ENCODE results near the gene NEIL3. TPM values are rescaled to one million over a fixed set of nuclear protein-coding genes. Genes with fewer than 3 reads are reported as not detected.

Gene NEIL3
- total RNA-seq, 1 donor from 2014 or later = 10.1 TPM

GRCh38 chr4:177323416-177323815 is 13.7 kb downstream of the NEIL3 start:
- Mint-ChIP-seq H3K4me3 (no peak overlapping the region), H3K36me3 (peaks cover 35% of the 10 kb centered on the region), H3K27ac (no peak overlapping the region), H3K9me3 (peaks cover 4% of the 10 kb centered on the region), H3K27me3 (no peaks in the 10 kb centered on the region), H3K4me1 (ENCODE audit: unreplicated experiment) (peaks cover 5% of the 10 kb centered on the region)
- no peak for TF ChIP-seq CTCF (conservative IDR thresholded peaks at IDR 0.05)
- no peak for DNase-seq (ENCODE audit: extremely low spot score, unreplicated experiment)

GRCh38 chr4:177332119-177332518 is 22.4 kb downstream of the NEIL3 start:
- Mint-ChIP-seq H3K4me3 (no peak overlapping the region), H3K27me3 (no peaks in the 10 kb centered on the region), H3K27ac (no peak overlapping the region), H3K36me3 (peaks cover 36% of the 10 kb centered on the region), H3K9me3 (peaks cover 4% of the 10 kb centered on the region), H3K4me1 (ENCODE audit: unreplicated experiment) (no peaks in the 10 kb centered on the region)
- no peak for DNase-seq (ENCODE audit: extremely low spot score, unreplicated experiment)
- TF ChIP-seq CTCF (conservative IDR thresholded peaks at IDR 0.05) = no peak

- peak; percentile 76 for TF ChIP-seq CTCF (conservative IDR thresholded peaks at IDR 0.05)
- no peak for DNase-seq (ENCODE audit: extremely low spot score, unreplicated experiment)
Measured at GRCh38 chr4:177339477-177340374, 30.1 kb downstream of the NEIL3 start.

GRCh38 chr4:177348348-177348747 is 38.7 kb downstream of the NEIL3 start:
- no peaks in the 10 kb centered on the region for H3K9me3 Mint-ChIP-seq
- H3K4me1 Mint-ChIP-seq (ENCODE audit: unreplicated experiment) = no peaks in the 10 kb centered on the region
- H3K4me3 Mint-ChIP-seq = no peak overlapping the region
- no peak for DNase-seq (ENCODE audit: extremely low spot score, unreplicated experiment)
- TF ChIP-seq CTCF (conservative IDR thresholded peaks at IDR 0.05) = no peak
- H3K27me3 Mint-ChIP-seq = peaks cover 2% of the 10 kb centered on the region
- H3K36me3 Mint-ChIP-seq = peaks cover 28% of the 10 kb centered on the region
- H3K27ac Mint-ChIP-seq = no peak overlapping the region

More at GRCh38 chr4:177339477-177340374, 30.1 kb downstream of the NEIL3 start:
- Mint-ChIP-seq H3K27me3 (no peaks in the 10 kb centered on the region), H3K27ac (no peak overlapping the region), H3K9me3 (no peaks in the 10 kb centered on the region), H3K4me1 (ENCODE audit: unreplicated experiment) (no peaks in the 10 kb centered on the region), H3K4me3 (no peak overlapping the region), H3K36me3 (peaks cover 5% of the 10 kb centered on the region)

- Mint-ChIP-seq H3K27me3 (peaks cover 3% of the 10 kb centered on the region), H3K27ac (no peak overlapping the region), H3K4me1 (ENCODE audit: unreplicated experiment) (no peaks in the 10 kb centered on the region), H3K9me3 (no peaks in the 10 kb centered on the region), H3K4me3 (no peak overlapping the region), H3K36me3 (peaks cover 29% of the 10 kb centered on the region)
- TF ChIP-seq CTCF (conservative IDR thresholded peaks at IDR 0.05) = no peak
- DNase-seq (ENCODE audit: extremely low spot score, unreplicated experiment) = no peak
Measured at GRCh38 chr4:177349191-177349590, 39.5 kb downstream of the NEIL3 start.
